A204.1 (cell line): Measurements from ENCODE around the gene ATP2A3.
"Not testable (repeated sequence)": the region's sequence is repeated elsewhere in the genome, so short reads cannot be mapped to it uniquely, and the experiment has no call there.

Source experiments
- FAIRE-seq: peaks from 2 replicates; lab custom pipeline; 2012; peaks lifted over from hg19 to GRCh38; lab: Jason Lieb, UNC

ATP2A3 gene

DNA sequence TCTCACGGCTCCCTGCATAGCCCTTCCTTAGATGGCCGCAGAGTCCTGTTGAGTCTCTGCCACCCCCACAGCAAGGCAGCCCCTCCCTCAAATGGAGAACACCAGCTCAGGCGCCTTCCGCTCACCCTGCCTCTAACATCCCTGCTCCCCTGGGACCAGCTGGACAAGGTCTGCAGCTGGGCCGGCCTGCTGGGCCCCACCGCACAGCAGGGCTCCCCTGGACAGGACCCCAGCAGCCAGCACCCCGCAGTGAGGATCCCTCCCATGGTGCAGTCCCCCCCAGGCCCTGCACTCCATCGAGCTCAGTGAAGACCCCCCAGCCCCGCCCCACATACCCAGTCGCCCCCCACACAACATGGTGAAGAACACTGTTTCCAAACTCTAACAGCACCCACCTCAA, 10.2 kb downstream of the ATP2A3 start:
- no peak for FAIRE-seq

DNA sequence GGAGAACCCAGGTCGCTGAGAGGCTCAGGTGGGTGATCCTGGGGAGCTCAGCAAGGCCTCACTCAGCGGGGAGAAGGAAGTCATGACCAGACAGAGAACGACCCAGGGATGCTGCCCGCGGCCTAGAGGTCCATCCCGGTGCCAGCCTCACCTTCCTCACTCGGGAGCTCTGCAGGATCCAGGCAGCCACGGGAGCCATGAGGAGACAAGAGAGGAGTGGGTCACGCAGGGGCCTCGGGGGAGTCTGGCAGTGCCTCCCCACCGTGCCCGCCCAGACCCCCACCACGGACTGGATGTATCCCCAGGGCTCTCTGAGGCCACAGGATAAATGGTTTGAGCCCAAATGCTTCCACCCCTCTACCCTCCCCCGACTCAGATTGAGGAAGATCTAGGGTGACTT, 10.7 kb downstream of the ATP2A3 start:
- no peak for FAIRE-seq

DNA sequence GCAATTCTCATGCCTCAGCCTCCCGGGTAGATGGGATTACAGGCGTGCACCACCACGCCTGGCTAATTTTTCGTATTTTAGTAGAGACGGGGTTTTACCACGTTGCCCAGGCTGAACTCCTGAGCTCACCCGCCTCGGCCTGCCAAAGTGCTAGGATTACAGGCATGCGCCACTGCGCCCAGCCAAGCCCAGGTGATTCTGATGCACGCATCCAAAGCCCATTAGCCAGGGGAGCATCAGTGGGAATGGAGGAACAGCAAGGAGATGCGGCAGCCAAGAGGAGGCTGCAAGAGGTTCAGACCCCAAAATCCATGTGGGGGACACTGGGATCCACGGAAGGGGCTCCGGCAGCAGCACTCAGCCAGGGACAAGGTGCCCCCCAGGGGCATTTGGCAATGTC, 12.1 kb downstream of the ATP2A3 start:
- FAIRE-seq = no peak

DNA sequence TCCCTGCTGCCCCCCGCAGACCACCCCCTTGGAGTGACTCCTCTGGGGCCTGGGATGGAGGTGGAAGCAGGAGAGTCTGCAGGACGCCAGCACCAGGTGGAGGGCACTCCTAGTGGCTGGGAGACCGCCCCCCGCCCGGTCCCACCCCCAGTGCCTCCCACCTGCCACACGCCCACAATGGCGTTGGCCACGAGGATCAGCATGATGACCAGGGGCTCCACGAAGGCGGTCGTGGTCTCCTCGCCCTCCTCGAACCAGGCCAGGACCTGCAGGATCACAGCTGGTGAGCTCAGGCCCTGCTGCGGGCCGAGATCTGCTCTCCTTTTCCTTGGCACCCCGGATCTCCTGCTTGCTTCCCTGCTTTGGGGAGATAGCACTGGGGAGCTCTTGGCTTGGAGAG, 12.8 kb downstream of the ATP2A3 start:
- FAIRE-seq = no peak

GRCh38 chr17:3951003-3951402, 13.2 kb downstream of the ATP2A3 start:
- no peak for FAIRE-seq

- no peak for FAIRE-seq
Observed at GRCh38 chr17:3950584-3950983, 13.7 kb downstream of the ATP2A3 start.

DNA sequence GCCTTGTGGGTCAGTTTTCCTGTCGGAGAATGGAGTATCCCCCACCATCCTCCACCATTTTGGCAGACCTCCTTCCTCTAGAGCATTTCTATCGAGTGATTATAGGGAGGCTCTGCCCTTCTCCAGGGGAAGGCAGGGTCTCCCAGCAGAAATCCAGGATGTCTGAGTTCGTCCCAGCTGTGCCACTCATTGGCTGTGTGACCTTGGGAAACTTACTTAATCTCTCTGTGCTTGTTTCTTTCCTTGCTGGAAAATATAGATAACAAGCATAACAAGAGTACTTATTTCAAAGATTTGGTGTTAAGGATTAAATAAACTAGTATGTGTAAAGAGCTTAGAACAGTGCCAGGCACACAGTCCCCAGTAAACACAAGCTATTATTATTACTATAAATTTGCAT, 14.8 kb downstream of the ATP2A3 start:
- no peak for FAIRE-seq

- FAIRE-seq = not testable (repeated sequence)
Observed at GRCh38 chr17:3948551-3948950, 15.7 kb downstream of the ATP2A3 start.

- no peak for FAIRE-seq
Observed at GRCh38 chr17:3947318-3947810, 16.9 kb downstream of the ATP2A3 start.

DNA sequence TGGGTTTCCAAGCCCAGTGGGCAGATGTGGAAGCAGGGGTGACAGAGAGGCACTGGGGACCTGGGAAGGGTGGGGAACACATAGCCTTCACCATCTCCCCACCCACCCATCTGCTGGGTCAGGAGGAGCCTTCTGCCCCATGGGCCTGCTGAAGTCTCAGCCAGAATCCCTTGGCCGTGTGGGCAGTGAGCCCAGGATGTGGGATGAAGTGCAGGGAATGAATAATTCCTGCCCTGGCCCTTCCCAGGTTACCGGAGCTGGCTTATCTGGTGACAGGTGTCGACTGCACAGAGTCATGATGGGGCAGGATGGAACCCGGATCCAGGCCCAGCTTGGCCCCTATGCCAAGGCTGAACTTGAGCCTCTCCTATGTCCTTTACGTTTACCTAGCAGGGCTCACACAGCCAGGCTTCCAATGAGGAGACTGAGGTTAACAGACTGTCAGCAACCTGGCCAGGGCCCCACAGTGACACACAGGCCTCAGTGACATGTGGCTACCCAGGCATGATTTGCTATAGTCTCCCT, 17.5 kb downstream of the ATP2A3 start:
- FAIRE-seq = no peak

DNA sequence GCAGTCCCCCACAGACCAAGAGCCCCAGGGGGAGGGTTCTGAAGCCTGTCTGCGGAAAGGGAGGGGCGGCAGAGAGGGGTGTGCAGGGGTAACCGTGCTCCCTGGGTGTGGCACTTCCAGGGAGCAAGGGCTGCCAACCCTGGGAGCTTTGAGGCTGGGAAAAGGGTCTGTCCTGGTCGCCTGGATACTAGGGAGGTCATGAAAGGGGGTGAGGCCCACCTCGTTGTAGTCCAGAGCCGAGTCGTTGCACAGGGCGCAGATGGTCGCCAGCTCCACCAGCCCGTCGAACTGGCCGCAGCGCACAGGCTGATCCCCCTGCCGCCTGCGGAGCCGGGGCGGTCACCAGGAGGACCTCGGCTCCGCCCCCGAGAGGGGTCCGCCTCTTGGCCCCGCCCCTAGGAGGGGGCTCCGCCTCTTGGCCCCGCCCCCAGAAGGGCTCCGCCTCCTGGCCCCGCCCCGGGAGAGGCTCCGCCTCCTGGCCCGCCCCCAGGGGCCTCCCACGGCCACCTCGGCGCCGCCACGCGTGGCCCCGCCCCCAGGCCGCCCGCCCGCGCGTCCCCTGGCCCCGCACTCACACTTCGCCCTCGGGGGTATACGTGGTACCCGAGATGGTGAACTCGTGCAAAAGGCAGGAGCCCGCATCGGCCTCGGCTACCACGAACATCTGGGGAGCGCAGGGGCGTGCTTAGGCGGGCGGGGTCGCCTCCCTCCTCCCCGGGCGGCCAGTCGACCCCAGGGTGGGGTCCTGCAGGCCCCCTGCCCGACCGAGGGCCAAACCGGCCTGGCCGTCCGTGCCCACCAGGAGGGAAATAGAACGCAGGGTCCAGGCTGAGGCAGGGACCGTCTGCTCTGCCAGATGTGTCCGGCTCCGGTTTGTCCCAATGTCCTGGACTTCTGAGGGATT, 19.5 kb downstream of the ATP2A3 start:
- FAIRE-seq = no peak

DNA sequence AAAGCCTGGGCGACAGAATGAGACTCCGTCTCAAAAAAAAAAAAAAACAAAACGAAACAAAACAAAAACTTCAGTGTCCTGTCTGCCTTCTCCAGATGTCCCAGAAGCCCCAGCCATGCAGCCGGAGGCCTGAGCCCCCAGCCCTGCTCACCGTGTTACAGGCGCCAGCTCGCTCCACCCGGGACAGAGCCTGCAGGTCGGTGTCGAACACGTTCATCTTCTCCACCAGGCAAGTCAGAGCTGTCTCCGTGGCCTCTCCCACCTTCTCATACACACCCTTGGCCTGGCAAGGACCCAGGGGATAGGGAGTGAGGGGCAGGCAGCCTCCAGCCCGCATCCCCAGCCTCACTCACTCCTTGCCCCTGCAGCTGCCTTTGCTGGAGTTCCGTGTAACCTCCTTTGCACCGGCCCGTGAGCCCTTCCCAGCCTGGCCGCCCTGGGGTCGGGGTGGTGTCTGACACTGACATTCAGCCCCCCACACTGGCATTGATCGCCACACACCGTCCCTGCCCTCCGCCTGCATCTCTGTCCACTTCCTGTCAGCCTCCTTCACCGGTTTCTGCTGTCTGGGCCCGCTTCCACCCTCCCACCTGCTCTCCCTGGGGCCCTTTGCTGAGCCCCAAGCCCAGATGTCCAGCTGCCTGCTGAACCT, 20.9 kb downstream of the ATP2A3 start:
- no peak for FAIRE-seq

DNA sequence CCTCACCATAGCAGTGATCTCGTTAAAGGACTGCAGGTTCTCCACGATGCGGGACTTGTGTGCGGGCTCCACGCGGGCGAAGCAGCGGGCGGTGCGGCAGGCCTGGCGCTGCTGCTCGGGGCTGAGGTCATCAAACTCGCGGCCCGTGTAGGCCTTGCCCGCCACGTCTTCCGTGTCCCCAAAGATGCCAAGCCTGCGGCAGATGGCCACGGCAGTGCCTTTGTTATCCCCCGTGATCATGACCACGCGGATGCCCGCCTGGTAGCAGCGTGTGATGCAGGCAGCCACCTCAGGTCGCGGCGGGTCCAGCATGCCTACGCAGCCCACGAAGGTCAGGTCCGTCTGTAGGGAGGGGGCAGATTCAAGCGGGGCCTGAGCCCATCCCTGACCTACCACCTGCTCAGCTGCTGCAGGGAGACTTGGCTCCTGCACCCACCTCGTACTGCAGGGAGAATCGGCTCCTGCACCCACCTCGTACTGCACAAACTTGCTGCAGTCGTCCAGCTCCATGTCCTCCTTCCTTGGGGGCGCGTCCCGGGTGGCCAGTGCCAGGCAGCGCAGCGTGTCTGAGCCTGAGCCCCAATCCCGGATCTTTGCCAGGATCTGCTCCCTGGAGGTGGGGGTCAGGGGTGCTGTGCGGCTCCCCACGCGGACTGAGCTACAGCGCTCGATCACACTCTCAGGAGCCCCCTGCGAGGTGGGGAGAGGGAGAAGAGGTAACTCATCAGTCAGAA, 23.1 kb downstream of the ATP2A3 start:
- no peak for FAIRE-seq

GRCh38 chr17:3937359-3937758, 26.9 kb downstream of the ATP2A3 start:
- no peak for FAIRE-seq

DNA sequence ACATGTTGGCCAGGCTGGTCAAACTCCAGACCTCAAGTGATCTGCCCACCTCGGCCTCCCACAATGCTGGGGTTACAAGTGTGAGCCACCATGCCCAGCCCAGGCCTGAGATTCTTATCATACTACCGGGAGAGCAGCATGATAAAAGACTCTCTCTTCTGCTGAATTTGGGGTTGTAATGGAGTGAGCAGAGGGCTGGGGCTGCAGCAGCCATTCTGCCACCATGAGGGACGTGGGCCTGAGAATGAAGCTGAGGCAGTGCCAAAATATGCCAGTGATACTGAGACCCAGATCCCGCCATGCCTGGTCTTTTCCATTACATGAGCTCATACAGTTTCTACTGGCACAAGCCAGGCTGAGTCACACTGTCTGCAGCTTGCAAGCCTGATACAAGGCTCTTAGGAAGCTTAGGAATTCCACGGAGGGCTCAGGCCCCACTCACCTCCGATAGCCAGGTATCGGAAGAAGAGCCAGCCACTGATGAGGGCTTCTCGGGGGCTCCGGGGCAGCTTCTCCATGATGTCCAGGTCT, 28.3 kb downstream of the ATP2A3 start:
- no peak for FAIRE-seq

DNA sequence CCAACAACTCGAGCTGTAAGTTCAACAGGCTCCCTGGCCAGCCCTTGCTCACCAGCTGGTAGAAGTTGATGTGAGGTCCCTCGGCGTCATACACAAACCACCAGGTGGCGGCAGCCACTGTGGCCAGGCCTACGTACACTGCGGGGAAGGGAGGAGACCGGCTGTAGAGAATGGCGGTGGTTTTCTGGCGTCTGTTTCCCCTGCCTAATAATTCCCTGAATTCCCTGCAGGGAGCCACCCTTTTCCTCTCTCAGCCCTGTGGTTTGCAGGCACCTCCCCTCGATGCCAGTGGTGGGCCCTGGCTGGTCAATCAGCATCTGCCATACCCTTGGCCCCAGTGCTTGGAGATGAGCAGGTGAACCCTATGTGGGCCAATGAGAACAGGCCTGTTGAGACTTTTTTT, 29.1 kb downstream of the ATP2A3 start:
- no peak for FAIRE-seq

DNA sequence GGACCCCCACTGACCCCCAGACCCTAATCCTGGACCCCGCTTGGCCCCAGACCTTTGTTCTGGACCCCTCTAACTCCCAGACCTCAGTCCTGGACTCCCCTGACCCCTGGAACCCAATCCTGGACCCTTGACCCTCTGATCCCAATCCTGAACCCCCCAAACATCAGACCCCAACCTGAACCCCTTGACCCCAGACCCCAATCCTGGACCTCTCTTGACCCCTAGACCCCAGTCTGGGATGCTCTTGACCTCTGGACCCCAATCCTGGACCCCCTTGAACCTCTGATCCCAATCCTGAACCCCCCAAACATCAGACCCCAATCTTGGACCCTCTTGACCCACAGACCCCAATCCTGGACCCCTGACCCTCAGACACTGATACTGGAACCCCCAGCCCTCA, 34.5 kb downstream of the ATP2A3 start:
- FAIRE-seq = no peak

DNA sequence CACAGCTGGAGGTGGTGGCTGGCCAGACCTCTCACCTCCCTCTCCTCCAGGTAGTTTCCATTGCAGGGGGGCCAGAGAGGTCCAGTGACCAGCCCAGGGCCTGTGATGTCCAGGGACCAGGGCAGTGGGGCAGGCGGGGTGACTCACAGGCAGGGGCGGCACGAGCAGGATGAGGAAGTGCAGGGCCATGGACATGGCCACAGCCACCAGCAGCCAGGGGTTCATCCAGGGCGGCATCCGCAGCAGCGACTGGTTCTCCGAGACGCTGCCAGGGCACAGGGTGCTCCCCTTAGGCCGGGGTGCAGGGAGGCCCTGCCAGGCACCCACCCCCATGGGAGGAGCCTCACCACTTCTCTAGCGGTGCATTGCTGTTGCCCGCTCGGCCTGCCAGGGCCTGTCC, 35.1 kb downstream of the ATP2A3 start:
- FAIRE-seq = no peak

- no peak for FAIRE-seq
Observed at GRCh38 chr17:3928406-3928805, 35.8 kb downstream of the ATP2A3 start.

DNA sequence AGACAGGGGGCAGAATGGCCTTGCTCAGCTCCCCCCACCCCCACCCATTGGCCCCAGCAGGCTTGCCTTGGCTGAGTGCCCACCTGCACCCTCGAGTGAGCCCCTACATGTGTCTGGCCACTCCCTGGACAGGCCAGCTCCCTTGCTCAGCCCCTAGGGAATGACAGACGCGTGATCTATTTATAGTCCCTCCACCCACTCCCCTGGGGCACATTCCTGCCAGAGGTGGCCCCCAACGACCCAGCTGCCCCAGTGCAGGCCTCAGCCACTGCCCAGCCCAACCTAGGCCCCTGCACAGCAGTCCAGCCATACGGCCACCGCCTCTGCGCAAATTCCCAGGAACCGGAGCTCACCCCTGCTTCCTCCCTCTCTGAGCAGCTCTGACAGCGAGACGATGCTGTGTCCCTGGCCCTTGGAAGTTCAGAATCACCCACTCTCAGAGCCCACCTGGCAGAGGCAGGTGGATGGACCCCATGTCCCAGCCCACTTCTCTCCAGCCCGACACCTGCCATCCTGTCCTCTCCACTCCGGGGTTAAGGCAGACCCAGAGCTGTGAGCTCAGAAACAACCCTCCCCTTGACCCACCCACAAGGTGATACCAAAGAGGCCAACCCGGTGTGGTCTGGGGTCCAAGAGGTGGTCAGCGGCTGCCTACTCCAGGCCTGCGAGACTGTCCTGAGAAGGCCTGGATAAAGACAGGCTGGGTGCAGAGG, 36.5 kb downstream of the ATP2A3 start:
- no peak for FAIRE-seq

DNA sequence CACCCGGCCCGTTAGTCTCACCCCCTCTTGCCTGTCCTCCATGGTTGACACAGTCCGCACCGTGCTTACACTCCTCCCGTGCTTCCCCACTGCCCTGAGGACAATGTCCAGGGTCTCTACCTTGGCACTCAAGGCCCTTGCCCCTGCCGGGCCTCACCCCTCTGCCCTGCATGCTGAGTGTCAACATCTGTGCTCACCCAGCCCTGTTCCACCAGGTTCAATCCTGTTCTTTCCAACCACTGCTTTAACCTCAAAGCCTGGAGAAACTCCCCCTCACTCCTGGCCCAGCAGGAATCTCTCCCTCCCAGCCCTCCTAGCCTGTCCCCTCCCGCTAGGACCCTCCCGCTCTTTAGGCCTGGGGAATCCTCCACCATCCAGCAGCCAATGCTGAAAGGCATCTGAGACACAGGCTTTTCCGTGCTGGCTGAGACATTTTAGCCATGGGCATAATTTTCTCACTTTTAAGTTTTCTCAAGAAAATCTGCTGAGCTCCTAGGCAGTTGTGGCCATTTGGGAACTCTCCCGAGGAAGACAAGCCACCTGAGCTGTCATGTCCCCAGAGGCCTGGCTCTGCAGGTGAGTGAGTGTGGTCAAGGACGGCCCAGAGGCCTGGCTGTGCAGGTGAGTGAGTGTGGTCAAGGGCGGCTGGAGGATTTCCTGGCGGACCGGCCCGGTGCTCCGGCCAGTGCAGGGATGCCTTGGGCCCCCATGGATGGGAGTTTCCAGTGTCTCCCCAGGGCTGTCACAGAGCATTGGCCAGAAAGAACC, 37.2 kb downstream of the ATP2A3 start:
- no peak for FAIRE-seq
